ENCODE measurements around the gene VPS4B.
"Not testable (repeated sequence)": the region's sequence is repeated elsewhere in the genome, so short reads cannot be mapped to it uniquely, and the experiment has no call there.

Gene VPS4B

DNA sequence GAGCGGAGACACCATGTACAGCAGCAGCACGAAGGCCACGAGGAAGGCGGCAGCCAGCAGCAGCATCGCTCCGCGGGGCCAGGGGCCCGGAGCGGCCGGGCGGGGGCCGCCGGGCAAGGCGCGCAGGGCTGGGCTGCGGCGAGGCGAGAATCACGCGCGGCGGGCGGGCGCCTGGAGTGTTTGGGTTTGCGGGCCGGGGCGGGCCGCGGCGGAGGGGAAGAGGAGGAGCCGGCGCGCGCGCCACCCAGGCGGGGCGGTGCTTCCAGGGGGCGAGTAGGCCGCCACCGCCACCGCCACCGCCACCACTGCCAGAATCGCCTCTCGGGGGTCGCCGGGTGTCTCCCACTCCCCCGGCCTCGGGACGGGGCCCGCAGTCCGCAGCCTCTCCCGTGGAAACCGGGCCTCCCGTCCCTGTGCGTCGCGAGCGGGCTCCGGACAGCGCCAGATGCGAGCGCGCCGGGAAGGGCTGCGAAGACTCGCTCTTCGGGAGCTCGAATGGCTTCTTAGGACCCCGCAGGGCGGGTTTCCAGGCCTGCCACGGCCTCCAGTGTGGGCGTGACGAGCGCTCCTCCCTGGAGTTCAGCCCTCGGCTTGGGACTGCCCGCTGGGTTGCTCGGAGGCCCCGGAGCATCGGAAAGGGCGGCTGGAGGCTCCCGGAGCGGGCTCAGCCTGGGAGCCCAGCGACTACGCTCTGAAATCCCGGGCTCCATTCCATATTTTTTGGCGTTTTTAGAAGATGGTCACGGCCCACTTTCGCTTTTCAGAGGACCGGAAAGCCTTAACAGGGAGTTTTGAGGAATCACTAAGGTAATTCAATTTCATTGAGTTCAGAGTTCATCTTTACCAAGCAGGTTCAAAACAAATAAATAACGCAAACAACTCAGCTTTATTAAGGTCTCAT is 55.0 kb downstream of the VPS4B start, which contains the start of gene KDSR:
KDSR (minus strand) TSS at position 154 of the 901 bp plus-strand sequence; CDS start at position 66, 88 bp downstream.
- peak; percentile 53 for TF ChIP-seq POLR2A (IDR thresholded peaks at IDR 0.05; ENCODE audit: extremely low read depth, insufficient read length)
- no peak for TF ChIP-seq MYC (IDR thresholded peaks at IDR 0.05; ENCODE audit: low read depth, low read length)
- TF ChIP-seq, protein P1, sequence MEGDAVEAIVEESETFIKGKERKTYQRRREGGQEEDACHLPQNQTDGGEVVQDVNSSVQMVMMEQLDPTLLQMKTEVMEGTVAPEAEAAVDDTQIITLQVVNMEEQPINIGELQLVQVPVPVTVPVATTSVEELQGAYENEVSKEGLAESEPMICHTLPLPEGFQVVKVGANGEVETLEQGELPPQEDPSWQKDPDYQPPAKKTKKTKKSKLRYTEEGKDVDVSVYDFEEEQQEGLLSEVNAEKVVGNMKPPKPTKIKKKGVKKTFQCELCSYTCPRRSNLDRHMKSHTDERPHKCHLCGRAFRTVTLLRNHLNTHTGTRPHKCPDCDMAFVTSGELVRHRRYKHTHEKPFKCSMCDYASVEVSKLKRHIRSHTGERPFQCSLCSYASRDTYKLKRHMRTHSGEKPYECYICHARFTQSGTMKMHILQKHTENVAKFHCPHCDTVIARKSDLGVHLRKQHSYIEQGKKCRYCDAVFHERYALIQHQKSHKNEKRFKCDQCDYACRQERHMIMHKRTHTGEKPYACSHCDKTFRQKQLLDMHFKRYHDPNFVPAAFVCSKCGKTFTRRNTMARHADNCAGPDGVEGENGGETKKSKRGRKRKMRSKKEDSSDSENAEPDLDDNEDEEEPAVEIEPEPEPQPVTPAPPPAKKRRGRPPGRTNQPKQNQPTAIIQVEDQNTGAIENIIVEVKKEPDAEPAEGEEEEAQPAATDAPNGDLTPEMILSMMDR (IDR thresholded peaks at IDR 0.05; ENCODE audit: low read depth, low read length): no peak
- peak within 1 kb of the TSS; percentile 90 for H3K4me3 ChIP-seq (ENCODE audit: low read depth, low read length)

DNA sequence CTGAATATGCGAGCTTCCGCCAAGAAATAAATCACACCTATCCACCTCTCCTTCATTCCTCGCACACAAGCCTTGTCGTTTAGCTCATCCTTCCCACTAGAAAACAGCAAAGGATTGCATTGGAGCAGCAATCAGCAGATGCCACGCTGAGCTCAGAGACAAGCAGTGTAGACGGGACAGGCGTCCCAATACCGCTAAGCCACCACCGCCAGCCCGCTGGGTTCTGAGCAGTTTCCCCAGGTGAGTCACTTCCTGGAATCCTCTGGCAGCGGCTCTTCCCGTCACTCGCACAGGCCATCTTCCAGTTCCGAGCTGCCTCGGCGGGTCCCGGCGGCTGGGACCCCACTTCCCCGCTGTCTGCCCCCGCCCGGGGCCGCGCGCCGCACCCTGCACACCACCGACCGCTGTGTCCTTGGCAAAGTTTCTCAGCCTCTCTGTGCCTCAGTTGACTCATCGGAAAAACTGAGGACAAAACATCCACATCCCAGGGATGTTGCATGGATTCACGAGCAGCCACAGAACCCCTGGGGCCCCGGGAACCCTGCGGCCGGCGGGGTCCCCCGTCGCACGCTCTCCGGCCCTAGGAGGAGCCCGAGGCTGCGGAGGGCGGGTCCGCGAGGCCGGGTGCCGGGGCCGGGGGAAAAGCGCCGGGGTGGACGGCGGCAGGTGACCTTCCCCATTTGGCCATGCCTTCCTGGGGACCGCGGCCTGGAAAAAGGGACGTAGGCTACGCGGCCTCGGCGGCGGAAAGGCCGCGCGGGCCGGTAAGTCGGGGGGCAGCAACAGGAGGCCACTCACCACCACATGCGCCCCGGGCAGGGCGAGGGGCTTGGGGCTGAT is 55.8 kb downstream of the VPS4B start:
- peak; percentile 69 for DNase-seq (ENCODE audit: low read depth)
- H3K4me3 ChIP-seq (ENCODE audit: low read depth, low read length): peak overlapping the region; percentile 90
- TF ChIP-seq, protein P1 (IDR thresholded peaks at IDR 0.05; ENCODE audit: low read depth, low read length): no peak
- TF ChIP-seq POLR2A (IDR thresholded peaks at IDR 0.05; ENCODE audit: extremely low read depth, insufficient read length) (no peak), MYC (IDR thresholded peaks at IDR 0.05; ENCODE audit: low read depth, low read length) (no peak)
- TF ChIP-seq, protein P2, sequence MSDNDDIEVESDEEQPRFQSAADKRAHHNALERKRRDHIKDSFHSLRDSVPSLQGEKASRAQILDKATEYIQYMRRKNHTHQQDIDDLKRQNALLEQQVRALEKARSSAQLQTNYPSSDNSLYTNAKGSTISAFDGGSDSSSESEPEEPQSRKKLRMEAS (IDR thresholded peaks at IDR 0.05; ENCODE audit: low read depth, low read length): no peak

More for the DNA sequence above, 55.0 kb downstream of the VPS4B start, which contains the start of gene KDSR:
- DNase-seq (ENCODE audit: low read depth): peak; percentile 97

DNA sequence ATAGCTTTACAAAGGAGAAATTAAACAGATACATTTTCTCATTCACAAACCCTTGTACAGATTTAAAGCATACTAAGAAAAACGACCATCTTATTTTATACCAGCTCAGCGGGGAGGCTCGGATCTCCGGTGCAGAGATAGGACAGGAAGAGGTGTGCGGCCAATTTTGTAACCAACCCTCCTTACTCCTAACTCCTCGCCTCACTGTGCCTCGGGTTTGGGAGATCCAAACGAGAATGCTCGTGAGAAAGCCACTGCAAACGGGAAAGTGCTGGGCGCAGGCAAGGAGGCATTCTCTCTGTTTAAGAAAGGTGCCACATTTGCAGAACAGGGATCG is 56.4 kb downstream of the VPS4B start:
- TF ChIP-seq POLR2A (IDR thresholded peaks at IDR 0.05; ENCODE audit: extremely low read depth, insufficient read length) (no peak), MYC (IDR thresholded peaks at IDR 0.05; ENCODE audit: low read depth, low read length) (no peak)
- TF ChIP-seq, protein P1 (IDR thresholded peaks at IDR 0.05; ENCODE audit: low read depth, low read length): no peak
- TF ChIP-seq, protein P2 (IDR thresholded peaks at IDR 0.05; ENCODE audit: low read depth, low read length): no peak
- DNase-seq (ENCODE audit: low read depth): peak; percentile 61
- H3K4me3 ChIP-seq (ENCODE audit: low read depth, low read length): peak overlapping the region; percentile 90

DNA sequence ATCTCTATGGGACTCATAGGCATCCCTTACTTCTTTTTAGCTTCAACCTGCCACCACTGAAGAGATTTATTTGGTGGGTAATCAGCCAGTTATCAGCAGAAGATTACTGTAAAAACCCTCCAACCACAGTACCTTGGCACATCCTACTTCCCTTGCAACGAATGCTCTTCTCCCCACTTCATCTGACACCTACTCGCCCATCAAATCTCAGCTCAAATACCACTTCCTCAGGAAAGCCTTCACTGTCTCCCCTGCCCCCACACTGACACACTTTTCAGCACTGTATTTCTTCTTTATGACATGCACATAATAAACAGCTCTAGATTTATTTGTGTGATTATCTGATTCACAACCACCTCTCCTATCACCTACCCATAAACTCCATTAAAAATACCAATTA is 58.3 kb downstream of the VPS4B start:
- TF ChIP-seq, protein P1 (IDR thresholded peaks at IDR 0.05; ENCODE audit: low read depth, low read length): no peak
- TF ChIP-seq POLR2A (IDR thresholded peaks at IDR 0.05; ENCODE audit: extremely low read depth, insufficient read length): no peak
- TF ChIP-seq, protein P2 (IDR thresholded peaks at IDR 0.05; ENCODE audit: low read depth, low read length): no peak
- TF ChIP-seq MYC (IDR thresholded peaks at IDR 0.05; ENCODE audit: low read depth, low read length): no peak
- DNase-seq (ENCODE audit: low read depth): peak; percentile 12
- no peak overlapping the region for H3K4me3 ChIP-seq (ENCODE audit: low read depth, low read length)

DNA sequence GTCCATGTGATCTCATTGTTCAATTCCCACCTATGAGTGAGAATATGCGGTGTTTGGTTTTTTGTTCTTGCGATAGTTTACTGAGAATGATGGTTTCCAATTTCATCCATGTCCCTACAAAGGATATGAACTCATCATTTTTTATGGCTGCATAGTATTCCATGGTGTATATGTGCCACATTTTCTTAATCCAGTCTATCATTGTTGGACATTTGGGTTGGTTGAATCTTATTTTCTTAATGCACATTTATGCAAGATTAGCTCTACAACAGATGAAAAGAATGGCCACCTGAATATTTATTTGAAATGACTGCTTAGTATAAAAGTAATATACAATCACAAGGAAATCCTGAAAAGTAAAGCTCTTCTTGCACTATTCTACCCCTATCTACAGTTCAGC is 58.9 kb downstream of the VPS4B start:
- not testable (repeated sequence) for DNase-seq (ENCODE audit: low read depth); H3K4me3 ChIP-seq (ENCODE audit: low read depth, low read length)

DNA sequence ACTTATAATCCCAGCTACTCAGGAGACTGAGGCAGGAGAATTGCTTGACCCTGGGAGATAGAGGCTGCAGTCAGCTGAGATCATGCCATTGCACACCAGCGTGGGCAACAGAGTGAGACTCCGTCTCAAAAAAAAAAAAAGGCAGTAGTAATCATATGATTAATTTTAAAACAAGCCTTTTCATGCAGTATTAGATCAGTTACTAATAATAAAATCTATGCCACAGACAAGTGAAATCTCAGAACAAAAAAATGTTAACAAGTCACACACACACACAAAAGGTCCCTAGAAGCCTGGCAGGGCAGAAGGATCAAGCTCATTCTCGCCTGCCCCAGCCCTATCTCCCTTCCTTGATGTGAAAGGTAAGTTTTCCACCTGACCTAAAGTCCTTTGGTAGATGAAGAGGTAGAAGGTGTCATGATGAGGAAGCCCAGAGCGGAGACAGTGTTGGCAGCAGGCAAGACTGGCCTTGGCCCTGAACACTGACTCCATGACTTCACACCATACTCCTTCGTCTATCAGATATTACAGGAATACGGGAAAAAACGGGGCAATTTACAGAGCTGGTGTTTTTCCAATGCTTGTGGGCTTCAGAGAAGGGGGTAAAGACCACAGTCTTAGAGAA is 65.9 kb downstream of the VPS4B start:
- TF ChIP-seq, protein P2 (IDR thresholded peaks at IDR 0.05; ENCODE audit: low read depth, low read length): no peak
- TF ChIP-seq, protein P1 (IDR thresholded peaks at IDR 0.05; ENCODE audit: low read depth, low read length): no peak
- TF ChIP-seq MYC (IDR thresholded peaks at IDR 0.05; ENCODE audit: low read depth, low read length) (no peak), POLR2A (IDR thresholded peaks at IDR 0.05; ENCODE audit: extremely low read depth, insufficient read length) (no peak)
- no peak overlapping the region for H3K4me3 ChIP-seq (ENCODE audit: low read depth, low read length)
- no peak for DNase-seq (ENCODE audit: low read depth)

All from NB4 (cell line).